NT2/D1 (cell line): ENCODE results near the gene MIPOL1.

Experiments
- SUZ12 ChIP-seq: IDR thresholded peaks from 2 replicates; pipeline ENCODE4 v1.6.1; 2011; ENCODE audit not compliant: insufficient read length, insufficient read depth; ENCODE audit errors: extremely low read depth
- ZNF274 ChIP-seq: IDR thresholded peaks from 2 replicates; pipeline ENCODE4 v1.6.1; 2011; ENCODE audit warnings: mild to moderate bottlenecking, low read depth, low read length

DNA sequence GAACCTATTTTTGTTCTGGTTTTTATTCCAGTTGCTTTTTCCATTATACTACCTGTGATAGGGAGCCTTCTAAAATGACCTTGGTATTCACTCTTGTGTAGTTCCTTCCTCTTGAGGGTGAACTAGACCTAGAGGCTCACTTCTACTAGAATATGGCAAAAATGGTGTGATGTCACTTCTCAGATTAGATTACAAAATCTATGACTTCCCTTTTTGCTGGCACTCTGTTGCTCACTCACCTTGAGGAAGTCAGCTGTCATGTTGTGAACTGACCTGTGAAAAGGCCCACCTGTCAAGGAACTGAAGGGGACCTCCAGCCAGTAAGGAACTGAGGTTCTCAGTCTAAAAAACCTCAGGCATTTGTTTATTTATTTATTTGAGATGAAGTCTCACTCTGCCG, 5.7 kb downstream of the MIPOL1 start:
- TF ChIP-seq ZNF274 = no peak
- no peak for TF ChIP-seq SUZ12
